Adrenal gland (tissue), 19 donors: Measurements from ENCODE around the gene POLR1E. TPM values are rescaled to one million over a fixed set of nuclear protein-coding genes. Genes with fewer than 3 reads are reported as not detected.

Experiments
- DNase-seq, 7 donors: peaks; one replicate each; pipeline ENCODE4 v3.0.0-alpha.2; 2019 to 2020
- H3K27ac ChIP-seq, 5 donors: fragments of 200-600 bp; sonication (generic) in 4 of 5; 1 replicate in 3 of 5; 2 replicates in 2 of 5; pipeline versions ENCODE4 v1.5.1 to v1.8.0; 2016 to 2020; ENCODE audit warnings: mild to moderate bottlenecking in 1 of 5
- H3K27me3 ChIP-seq: fragments of 200-600 bp; 2 replicates; pipeline ENCODE4 v1.8.0; 2021
- H3K36me3 ChIP-seq, 2 donors: fragments of 200-600 bp; replicated peaks in 1 of 2; 1 replicate in 1 of 2; 2 replicates in 1 of 2; pipeline versions ENCODE4 v1.5.1 to v1.8.0; 2018 to 2022
- H3K4me1 ChIP-seq, 2 donors: fragments of 200-600 bp; replicated peaks in 1 of 2; 1 replicate in 1 of 2; 2 replicates in 1 of 2; pipeline versions ENCODE4 v1.5.1 to v1.8.0; 2018 to 2021
- H3K4me3 ChIP-seq, 4 donors: fragments of 200-600 bp; sonication (generic) in 3 of 4; one replicate each; pipeline ENCODE4 v1.5.1; 2016 to 2018
- H3K9me3 ChIP-seq, 3 donors: fragments of 200-600 bp; sonication (generic) in 1 of 3; replicated peaks in 1 of 3; 1 replicate in 2 of 3; 2 replicates in 1 of 3; pipeline versions ENCODE4 v1.5.1 to v1.8.0; 2016 to 2021
- CTCF ChIP-seq, 6 experiments: fragments of 450-650 bp in 4 of 6; fragments of 200-600 bp in 2 of 6; sonication (generic) in 1 of 6; IDR thresholded peaks; 1 replicate in 5 of 6; 2 replicates in 1 of 6; pipeline versions ENCODE4 v1.5.1 to v1.8.0; 2016 to 2021; ENCODE audit warnings: antibody characterized with exemption in 6 of 6, mild to moderate bottlenecking in 2 of 6, moderate library complexity in 1 of 6
- POLR2A ChIP-seq, 2 donors: fragments of 450-650 bp; IDR thresholded peaks; one replicate each; pipeline ENCODE4 v1.6.1; 2017; ENCODE audit warnings: antibody characterized with exemption in 2 of 2, mild to moderate bottlenecking in 2 of 2, moderate library complexity in 1 of 2
- WGBS, 4 donors: extraction: QIAGEN DNeasy Blood & Tissue Kit in 2 of 4; methylation state at CpG; one replicate each; pipeline versions ENCODE4 v1.1.5 to v1.1.7; 2013 to 2017; 5-methylcytosine and 5-hydroxymethylcytosine counted together
- intact Hi-C, 2 donors: fragments of 100-400 bp; cut with DNase I; formaldehyde crosslinking; loops; one replicate each; pipeline versions ENCODE4 v1.14.1 to v1.15.0; 2022 to 2023
- long read RNA-seq, 10 donors: library from polyadenylated mRNA in 3 of 10; unstranded in 2 of 10; stranded (forward) in 1 of 10; transcript quantifications; one replicate each; pipeline ENCODE4 v2.0.0 and lab custom pipeline, GENCODE V29; 2021 to 2026
- polyA plus RNA-seq, 3 donors: library from polyadenylated mRNA; stranded (reverse); fragments of 200-250 nt in 2 of 3; fragments of 350-450 nt in 1 of 3; fragmentation: Illumina TruSeq in 1 of 3; extraction: RNeasy Lipid Tissue Mini Kit (QIAGEN cat#74804) in 1 of 3; gene quantifications; one replicate each; pipeline ENCODE4 v1.2.3, GENCODE V29; 2013 to 2014
- total RNA-seq, 9 donors: library from RNA; depleted of rRNA in 4 of 9; stranded (reverse); fragments of >200 nt in 4 of 9; fragments of 120-200 nt in 1 of 9; fragmentation: NEBNext Ultra II Directional in 1 of 9; extraction: Animal tissue kit (Norgen Biotek cat#: 25700) in 1 of 9; gene quantifications; one replicate each; pipeline versions ENCODE4 v1.1.0 to v1.2.4, GENCODE V29; 2013 to 2023
- donor health status: healthy with polysubstance abuse.
- donor health status: Bipolar disorder and iron deficiency.
- donor health status: DM: yes; HTN: yes; CAD: no.
- donor health status: DM: no; HTN: no; CAD: no.
- donor health status: DM: no; HTN: no; CAD: no.
- donor health status: DM: yes; HTN: yes; CAD: no.

Gene POLR1E, protein sequence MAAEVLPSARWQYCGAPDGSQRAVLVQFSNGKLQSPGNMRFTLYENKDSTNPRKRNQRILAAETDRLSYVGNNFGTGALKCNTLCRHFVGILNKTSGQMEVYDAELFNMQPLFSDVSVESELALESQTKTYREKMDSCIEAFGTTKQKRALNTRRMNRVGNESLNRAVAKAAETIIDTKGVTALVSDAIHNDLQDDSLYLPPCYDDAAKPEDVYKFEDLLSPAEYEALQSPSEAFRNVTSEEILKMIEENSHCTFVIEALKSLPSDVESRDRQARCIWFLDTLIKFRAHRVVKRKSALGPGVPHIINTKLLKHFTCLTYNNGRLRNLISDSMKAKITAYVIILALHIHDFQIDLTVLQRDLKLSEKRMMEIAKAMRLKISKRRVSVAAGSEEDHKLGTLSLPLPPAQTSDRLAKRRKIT
- 100 to 1,000 TPM in 1 of 9 donors, 10 to 100 TPM in 8; 17.1 to 113 (median 21.1) TPM for total RNA-seq
- polyA plus RNA-seq, result 10 to 100 TPM; 12.6 to 47.4 (median 13.0) TPM
- long read RNA-seq, donor 1, transcript POLR1E-202 (12 exons, 1,868 nt), result major isoform, 5 of 7 reads
- long read RNA-seq, donor 1, partial matches to known transcripts, result 0 of 7 reads
- long read RNA-seq, donor 1, other reads (novel, unspliced or antisense), result 0 of 7 reads
- long read RNA-seq, donor 2, transcript POLR1E-202 (12 exons, 1,868 nt), result major isoform, 7 of 18 reads
- long read RNA-seq, donor 2, partial matches to known transcripts, result 10 of 18 reads
- long read RNA-seq, donor 2, other reads (novel, unspliced or antisense), result 0 of 18 reads
- long read RNA-seq, donor 3, partial matches to known transcripts, result 0 of 4 reads
- long read RNA-seq, donor 3, other reads (novel, unspliced or antisense), result 0 of 4 reads
- long read RNA-seq, donor 4, transcript POLR1E-202 (12 exons, 1,868 nt), result major isoform, 5 of 7 reads
- long read RNA-seq, donor 4, partial matches to known transcripts, result 0 of 7 reads
- long read RNA-seq, donor 4, other reads (novel, unspliced or antisense), result 2 of 7 reads
- long read RNA-seq, donor 5, transcript POLR1E-202 (12 exons, 1,868 nt), result major isoform, 16 of 19 reads
- long read RNA-seq, donor 5, partial matches to known transcripts, result 0 of 19 reads
- long read RNA-seq, donor 5, other reads (novel, unspliced or antisense), result 1 of 19 reads
- long read RNA-seq, donor 6, transcript POLR1E-202 (12 exons, 1,868 nt), result major isoform, 6 of 6 reads
- long read RNA-seq, donor 6, partial matches to known transcripts, result 0 of 6 reads
- long read RNA-seq, donor 6, other reads (novel, unspliced or antisense), result 0 of 6 reads
- long read RNA-seq, donor 7, result 0 reads
- long read RNA-seq, donor 8, transcript POLR1E-202 (12 exons, 1,868 nt), result major isoform, 12 of 13 reads
- long read RNA-seq, donor 8, partial matches to known transcripts, result 0 of 13 reads
- long read RNA-seq, donor 8, other reads (novel, unspliced or antisense), result 0 of 13 reads
- long read RNA-seq, donor 9, partial matches to known transcripts, result 0 of 2 reads
- long read RNA-seq, donor 9, other reads (novel, unspliced or antisense), result 0 of 2 reads
- long read RNA-seq, donor 10, partial matches to known transcripts, result 0 of 2 reads
- long read RNA-seq, donor 10, other reads (novel, unspliced or antisense), result 0 of 2 reads

GRCh38 chr9:37485389-37486255 lies at the start of gene POLR1E:
Gene POLR1E (plus strand): TSS chr9:37485948. CDS start chr9:37486048, 100 bp downstream.
- H3K27ac ChIP-seq, result peak within 1 kb of the TSS; percentile 50 to 87 (median 63)
- WGBS, 4 donors, result 3 to 19% (median 9%) methylated on average over 13 to 56 of the region's 56 CpGs
- peak; percentile 94 to 98 (median 96) for DNase-seq
- TF ChIP-seq POLR2A (IDR thresholded peaks at IDR 0.05), result peak; percentile 45 to 82
- TF ChIP-seq CTCF (IDR thresholded peaks at IDR 0.05), result no peak
- peaks cover 16 to 22% of the 10 kb centered on the region in 2 donors for H3K4me1 ChIP-seq
- no peaks in the 10 kb centered on the region for H3K9me3 ChIP-seq
- intact Hi-C loops, result loop anchor here (10.0 kb wide), 4 partner anchors 89 to 419 kb away; partner anchors contain the start of genes DCAF10 (in 1 of the 2), FBXO10 (in 1 of the 2) and SLC25A51 (in 1 of the 2)
- no peaks in the 10 kb centered on the region for H3K27me3 ChIP-seq
- peaks cover 0 to 6% of the 10 kb centered on the region in 2 donors for H3K36me3 ChIP-seq
- peak within 1 kb of the TSS in 3 of 4 donors; percentile 27 to 75 (median 29) for H3K4me3 ChIP-seq

GRCh38 chr9:37436540-37436939 lies 49.2 kb upstream of the POLR1E start:
- Histone ChIP-seq H3K36me3 (peaks cover 0 to 75% of the 10 kb centered on the region in 2 donors), H3K9me3 (no peaks in the 10 kb centered on the region), H3K27me3 (no peaks in the 10 kb centered on the region), H3K4me1 (peaks cover 12 to 39% of the 10 kb centered on the region in 2 donors), H3K4me3 (no peak overlapping the region), H3K27ac (peak overlapping the region in 1 of 5 donors; percentile 22)
- peak in 1 of 7 donors; percentile 33 for DNase-seq
- intact Hi-C loops, result no loop called here
- 65 to 70% (median 67%) methylated on average over 5 of the region's 5 CpGs for WGBS, 4 donors
- TF ChIP-seq POLR2A (IDR thresholded peaks at IDR 0.05) (no peak), CTCF (IDR thresholded peaks at IDR 0.05) (no peak)

DNA sequence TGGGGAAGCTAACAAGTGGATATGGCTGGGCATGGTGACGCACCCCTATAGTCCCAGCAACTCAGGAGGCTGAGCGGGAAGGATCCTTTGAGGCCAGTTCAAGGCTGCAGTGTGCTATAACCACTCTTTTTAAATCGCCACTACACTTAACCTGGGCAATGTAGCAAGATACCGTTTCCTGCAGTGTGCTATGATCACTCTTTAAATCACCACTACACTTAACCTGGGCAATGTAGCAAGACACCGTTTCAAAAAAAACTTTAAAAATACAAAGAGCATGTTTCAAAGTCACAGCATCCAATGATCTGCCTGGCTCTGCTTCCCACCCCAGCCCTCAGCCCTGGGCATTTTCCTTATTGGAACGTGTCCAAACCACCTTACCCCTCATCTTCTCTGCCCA lies 48.7 kb upstream of the POLR1E start:
- Histone ChIP-seq H3K4me1 (peaks cover 9 to 34% of the 10 kb centered on the region in 2 donors), H3K4me3 (no peak overlapping the region), H3K36me3 (peaks cover 0 to 80% of the 10 kb centered on the region in 2 donors), H3K9me3 (no peaks in the 10 kb centered on the region), H3K27ac (no peak overlapping the region), H3K27me3 (no peaks in the 10 kb centered on the region)
- intact Hi-C loops, result no loop called here
- no peak for TF ChIP-seq CTCF (IDR thresholded peaks at IDR 0.05)
- no peak for TF ChIP-seq POLR2A (IDR thresholded peaks at IDR 0.05)
- DNase-seq, result no peak
- 85 to 90% (median 88%) methylated on average over 6 of the region's 6 CpGs for WGBS, 4 donors
